Panc1 (cell line): ENCODE measurements around the gene DECR2. TPM values are rescaled to one million over a fixed set of nuclear protein-coding genes. Genes with fewer than 3 reads are reported as not detected.

Experiments used
- ATAC-seq: fragments of 200-7000 bp; cut with Tn5 transposase; 2 replicates; pipeline ENCODE4 v1.9.1; 2020; ENCODE audit warnings: mild to moderate bottlenecking, moderate library complexity
- BruUV-seq: library from RNA; stranded (reverse); fragments of 400-500 nt; replicated peaks from 2 replicates; lab custom pipeline; 2021; lab: Mats Ljungman, UMichigan
- CTCF ChIA-PET: fragments of 300-600 bp; sonication (Branson Sonifier 250); formaldehyde crosslinking; loops from one replicate; lab custom pipeline; 2022; ENCODE audit warnings: antibody characterized with exemption; lab: Charles Lee
- POLR2A ChIA-PET: fragments of 300-600 bp; sonication (Branson Sonifier 250); formaldehyde crosslinking; loops from one replicate; lab custom pipeline; 2022; ENCODE audit warnings: antibody characterized with exemption; lab: Charles Lee
- DNase-seq: peaks from one replicate; pipeline ENCODE4 v3.0.0-alpha.2; 2010; ENCODE audit warnings: low read depth, low spot score
- H3K27ac ChIP-seq: 2 replicates; pipeline ENCODE4 v1.5.1; 2011; ENCODE audit warnings: mild to moderate bottlenecking, low read length, inconsistent platforms
- H3K27me3 ChIP-seq: fragments of 200-500 bp; sonication (Bioruptor generic); 2 replicates; pipeline ENCODE4 v1.6.0; 2014; ENCODE audit warnings: low read length, inconsistent platforms; ENCODE audit not compliant: control insufficient read depth, insufficient read depth
- H3K36me3 ChIP-seq: fragments of 200-500 bp; sonication (Bioruptor generic); 2 replicates; pipeline ENCODE4 v1.5.1; 2014; ENCODE audit warnings: inconsistent platforms, mild to moderate bottlenecking, low read length, moderate library complexity; ENCODE audit not compliant: control insufficient read depth, insufficient read depth
- H3K4me1 ChIP-seq: 2 replicates; pipeline ENCODE4 v1.5.1; 2011; ENCODE audit warnings: inconsistent platforms, mild to moderate bottlenecking, low read length, moderate library complexity; ENCODE audit not compliant: control insufficient read depth, insufficient read depth
- H3K4me3 ChIP-seq, 2 experiments: 2 replicates each; pipeline ENCODE4 v1.5.1; 2011 to 2012; ENCODE audit warnings: low read depth in 2 of 2, low read length in 2 of 2, mild to moderate bottlenecking in 2 of 2, inconsistent platforms in 1 of 2, moderate library complexity in 1 of 2
- H3K9me3 ChIP-seq: fragments of 200-500 bp; sonication (Bioruptor generic); 2 replicates; pipeline ENCODE4 v1.5.1; 2014; ENCODE audit warnings: low read depth, mild to moderate bottlenecking, inconsistent platforms, low read length, moderate library complexity; ENCODE audit not compliant: control insufficient read depth, insufficient read depth
- CTCF ChIP-seq: fragments of 450-650 bp; IDR thresholded peaks from 2 replicates; pipeline ENCODE4 v1.5.1; 2017; ENCODE audit warnings: mild to moderate bottlenecking
- POLR2AphosphoS5 ChIP-seq: IDR thresholded peaks from 2 replicates; pipeline ENCODE4 v1.6.1; 2012; ENCODE audit warnings: mild to moderate bottlenecking, low read depth, low read length, moderate library complexity
- REST ChIP-seq, 2 experiments: IDR thresholded peaks; 2 replicates each; pipeline ENCODE4 v1.6.1; 2011 to 2012; ENCODE audit warnings: low read depth in 2 of 2, control low read depth in 1 of 2, low read length in 1 of 2, mild to moderate bottlenecking in 1 of 2, moderate library complexity in 1 of 2; ENCODE audit not compliant: insufficient read depth in 1 of 2
- SIN3A ChIP-seq: IDR thresholded peaks from 2 replicates; pipeline ENCODE4 v1.6.1; 2012; ENCODE audit warnings: low read depth, mild to moderate bottlenecking, low read length, moderate library complexity, borderline replicate concordance; ENCODE audit not compliant: insufficient read depth
- TCF7L2 ChIP-seq: IDR thresholded peaks from 2 replicates; pipeline ENCODE4 v1.6.1; 2011; ENCODE audit warnings: mild to moderate bottlenecking, low read depth, low read length, inconsistent platforms
- in situ Hi-C: cut with HindIII; loops from 2 replicates; pipeline ENCODE4 v1.10.0; 2016; ENCODE audit warnings: low sequenced_read_pairs, low pct_unique_long_range_greater_than_20kb
- intact Hi-C: fragments of 100-400 bp; cut with micrococcal nuclease; formaldehyde crosslinking; loops from one replicate; pipeline ENCODE4 v1.10.0; 2022; ENCODE audit not compliant: unreplicated experiment
- total RNA-seq: library from RNA; stranded (reverse); gene quantifications from one replicate; pipeline ENCODE4 v1.2.1, GENCODE V29; 2021; ENCODE audit not compliant: unreplicated experiment

DECR2 gene
- total RNA-seq, 1 experiment from 2014 or later = 92.7 TPM

- Histone ChIP-seq H3K4me3 (no peak overlapping the region), H3K4me1 (no peaks in the 10 kb centered on the region), H3K27ac (no peak overlapping the region), H3K27me3 (no peaks in the 10 kb centered on the region), H3K9me3 (no peaks in the 10 kb centered on the region), H3K36me3 (no peaks in the 10 kb centered on the region)
- TF ChIP-seq SIN3A (no peak), REST (IDR thresholded peaks at IDR 0.05; ENCODE audit: insufficient read depth in 1 of 2, low read depth in 2 of 2, low read length in 1 of 2) (no peak), CTCF (no peak)
- ChIA-PET POLR2A (no interaction called here), CTCF (no interaction called here)
- BruUV-seq = no TSS peak
- intact Hi-C loops (no loop called here), in situ Hi-C loops (no loop called here)
- DNase-seq (no peak), ATAC-seq (no peak)
Measured at GRCh38 chr16:442976-443375, 41.3 kb downstream of the DECR2 start.

- H3K4me3 ChIP-seq = no peak overlapping the region
- no TSS peak for BruUV-seq
- intact Hi-C loops = no loop called here
- no peaks in the 10 kb centered on the region for H3K36me3 ChIP-seq
- no peaks in the 10 kb centered on the region for H3K9me3 ChIP-seq
- no peak for DNase-seq
- no peak overlapping the region for H3K27ac ChIP-seq
- ChIA-PET POLR2A (no interaction called here), CTCF (no interaction called here)
- TF ChIP-seq TCF7L2 = no peak
- no peak for TF ChIP-seq POLR2AphosphoS5
- TF ChIP-seq SIN3A = no peak
- no peak for TF ChIP-seq REST (IDR thresholded peaks at IDR 0.05; ENCODE audit: insufficient read depth in 1 of 2, low read depth in 2 of 2, low read length in 1 of 2)
- TF ChIP-seq CTCF = no peak
- H3K27me3 ChIP-seq = no peaks in the 10 kb centered on the region
- in situ Hi-C loops = no loop called here
- no peaks in the 10 kb centered on the region for H3K4me1 ChIP-seq
- no peak for ATAC-seq
Measured at GRCh38 chr16:444027-444426, 42.3 kb downstream of the DECR2 start.
